Effector memory CD4-positive, alpha-beta T cell (primary cell): ENCODE results near the gene MTR.

ENCODE experiments used
- DNase-seq, 3 donors: peaks; one replicate each; pipeline ENCODE4 v3.0.0-alpha.2; 2020
- H3K27ac ChIP-seq: 2 replicates; pipeline ENCODE4 v1.7.0; 2013; ENCODE audit warnings: mild to moderate bottlenecking, low read length, moderate library complexity; ENCODE audit not compliant: insufficient read depth, poor library complexity, severe bottlenecking
- H3K27me3 ChIP-seq: replicated peaks from 2 replicates; pipeline ENCODE4 v1.7.0; 2013; ENCODE audit warnings: mild to moderate bottlenecking, low read length; ENCODE audit not compliant: insufficient read depth, control insufficient read depth, poor library complexity, severe bottlenecking
- H3K36me3 ChIP-seq: 2 replicates; pipeline ENCODE4 v1.7.0; 2013; ENCODE audit warnings: mild to moderate bottlenecking, low read length, moderate library complexity; ENCODE audit not compliant: control insufficient read depth, insufficient read depth
- H3K4me1 ChIP-seq: 2 replicates; pipeline ENCODE4 v1.7.0; 2013; ENCODE audit warnings: low read length, mild to moderate bottlenecking; ENCODE audit not compliant: control insufficient read depth, insufficient read depth, poor library complexity, severe bottlenecking
- H3K4me3 ChIP-seq: 2 replicates; pipeline ENCODE4 v1.7.0; 2013; ENCODE audit warnings: low read length, low read depth, mild to moderate bottlenecking; ENCODE audit not compliant: insufficient read depth, poor library complexity, severe bottlenecking
- H3K9me3 ChIP-seq: 2 replicates; pipeline ENCODE4 v1.7.0; 2013; ENCODE audit warnings: mild to moderate bottlenecking, low read length, moderate library complexity; ENCODE audit not compliant: control insufficient read depth

The MTR gene

GRCh38 chr1:236757640-236758039, 37.5 kb upstream of the MTR start:
- Histone ChIP-seq H3K4me1 (no peaks in the 10 kb centered on the region), H3K4me3 (no peak overlapping the region), H3K27ac (no peak overlapping the region), H3K27me3 (no peaks in the 10 kb centered on the region), H3K9me3 (no peaks in the 10 kb centered on the region), H3K36me3 (no peaks in the 10 kb centered on the region)
- no peak for DNase-seq

- Histone ChIP-seq H3K9me3 (no peaks in the 10 kb centered on the region), H3K4me1 (no peaks in the 10 kb centered on the region), H3K27ac (no peak overlapping the region), H3K4me3 (no peak overlapping the region), H3K27me3 (peaks cover 4% of the 10 kb centered on the region), H3K36me3 (no peaks in the 10 kb centered on the region)
- DNase-seq, result no peak
Measured at GRCh38 chr1:236759252-236759859, 35.7 kb upstream of the MTR start.

DNA sequence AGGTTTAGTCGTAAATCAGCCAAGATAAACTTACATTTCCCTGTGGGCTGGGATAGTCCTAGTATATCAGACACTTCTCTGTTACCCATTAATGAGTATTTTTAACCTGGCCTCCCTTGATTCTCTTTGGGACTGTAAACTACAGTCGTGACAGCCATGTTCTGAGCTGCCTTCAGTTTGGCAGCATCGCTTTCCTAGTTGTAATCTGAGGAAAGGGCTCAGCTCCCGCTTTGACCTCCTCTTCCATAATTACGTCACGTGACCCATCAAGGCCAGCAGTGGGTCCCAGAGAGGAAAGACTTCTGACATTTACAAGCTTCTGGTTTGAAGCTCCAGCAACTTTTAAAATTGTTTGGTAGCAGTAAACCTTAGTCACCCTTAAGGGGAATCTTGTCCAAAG, 34.6 kb upstream of the MTR start:
- no peak overlapping the region for H3K4me3 ChIP-seq
- H3K9me3 ChIP-seq, result no peaks in the 10 kb centered on the region
- peaks cover 4% of the 10 kb centered on the region for H3K27me3 ChIP-seq
- no peak for DNase-seq
- H3K27ac ChIP-seq, result no peak overlapping the region
- no peaks in the 10 kb centered on the region for H3K4me1 ChIP-seq
- H3K36me3 ChIP-seq, result no peaks in the 10 kb centered on the region

DNA sequence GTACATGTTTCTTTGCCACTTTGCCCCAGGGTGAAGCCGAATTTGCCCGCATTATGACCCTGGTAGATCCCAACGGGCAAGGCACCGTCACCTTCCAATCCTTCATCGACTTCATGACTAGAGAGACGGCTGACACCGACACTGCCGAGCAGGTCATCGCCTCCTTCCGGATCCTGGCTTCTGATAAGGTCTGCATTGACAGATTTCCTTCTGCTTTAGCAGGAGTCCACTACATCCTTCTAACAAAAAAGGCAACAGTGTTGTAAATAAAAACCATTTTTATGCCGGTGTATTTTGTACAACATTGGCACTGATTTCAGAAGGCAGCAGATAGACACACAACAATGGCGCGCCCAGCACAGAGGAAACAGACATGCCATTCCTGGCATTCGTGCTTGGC, 34.1 kb upstream of the MTR start:
- Histone ChIP-seq H3K27ac (no peak overlapping the region), H3K9me3 (no peaks in the 10 kb centered on the region), H3K4me1 (no peaks in the 10 kb centered on the region), H3K27me3 (peaks cover 4% of the 10 kb centered on the region), H3K36me3 (no peaks in the 10 kb centered on the region), H3K4me3 (no peak overlapping the region)
- no peak for DNase-seq

GRCh38 chr1:236761397-236762132, 33.5 kb upstream of the MTR start:
- H3K4me3 ChIP-seq, result no peak overlapping the region
- no peaks in the 10 kb centered on the region for H3K36me3 ChIP-seq
- DNase-seq, result no peak
- H3K27ac ChIP-seq, result no peak overlapping the region
- no peaks in the 10 kb centered on the region for H3K4me1 ChIP-seq
- no peaks in the 10 kb centered on the region for H3K9me3 ChIP-seq
- peaks cover 4% of the 10 kb centered on the region for H3K27me3 ChIP-seq

DNA sequence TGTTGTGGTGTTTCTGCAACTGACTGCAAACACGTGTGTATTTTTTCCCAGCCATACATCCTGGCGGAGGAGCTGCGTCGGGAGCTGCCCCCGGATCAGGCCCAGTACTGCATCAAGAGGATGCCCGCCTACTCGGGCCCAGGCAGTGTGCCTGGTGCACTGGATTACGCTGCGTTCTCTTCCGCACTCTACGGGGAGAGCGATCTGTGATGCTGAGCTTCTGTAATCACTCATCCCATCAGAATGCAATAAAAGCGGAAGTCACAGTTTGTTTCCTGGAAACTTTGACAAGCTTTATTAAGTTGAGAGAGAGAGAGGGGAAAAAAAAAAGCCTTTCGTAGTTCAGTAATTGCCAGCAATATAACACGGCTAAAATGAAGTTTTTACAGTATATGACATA, 32.7 kb upstream of the MTR start:
- Histone ChIP-seq H3K27ac (no peak overlapping the region), H3K36me3 (no peaks in the 10 kb centered on the region), H3K4me1 (no peaks in the 10 kb centered on the region), H3K9me3 (no peaks in the 10 kb centered on the region), H3K27me3 (peaks cover 4% of the 10 kb centered on the region), H3K4me3 (no peak overlapping the region)
- DNase-seq, result no peak

GRCh38 chr1:236765831-236766230, 29.3 kb upstream of the MTR start:
- Histone ChIP-seq H3K9me3 (no peaks in the 10 kb centered on the region), H3K27me3 (peaks cover 4% of the 10 kb centered on the region), H3K27ac (no peak overlapping the region), H3K36me3 (no peaks in the 10 kb centered on the region), H3K4me1 (no peaks in the 10 kb centered on the region), H3K4me3 (no peak overlapping the region)
- no peak for DNase-seq

GRCh38 chr1:236766506-236766905, 28.6 kb upstream of the MTR start:
- H3K27me3 ChIP-seq, result peaks cover 4% of the 10 kb centered on the region
- no peak overlapping the region for H3K4me3 ChIP-seq
- no peak for DNase-seq

DNA sequence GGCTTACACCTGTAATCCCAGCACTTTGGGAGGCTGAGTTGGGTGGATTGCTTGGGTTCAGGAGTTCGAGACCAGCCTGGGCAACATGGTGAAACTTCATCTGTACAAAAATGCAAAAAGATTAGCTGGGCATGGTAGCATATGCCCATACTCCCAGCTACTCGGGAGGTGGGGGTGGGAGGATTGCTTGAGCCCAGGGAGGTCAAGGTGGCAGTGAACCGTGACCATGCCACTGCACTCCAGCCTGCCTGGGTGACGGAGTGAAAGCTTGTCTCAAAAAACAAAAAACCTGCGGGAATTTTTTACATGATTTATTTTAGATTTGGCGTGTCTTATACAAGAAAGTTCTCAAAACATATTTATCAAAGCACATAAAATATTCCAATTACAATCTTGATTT, 27.8 kb upstream of the MTR start:
- Histone ChIP-seq H3K9me3 (no peaks in the 10 kb centered on the region), H3K36me3 (no peaks in the 10 kb centered on the region), H3K4me1 (no peaks in the 10 kb centered on the region), H3K27me3 (peaks cover 4% of the 10 kb centered on the region), H3K4me3 (no peak overlapping the region), H3K27ac (no peak overlapping the region)
- no peak for DNase-seq

More at GRCh38 chr1:236766506-236766905, 28.6 kb upstream of the MTR start:
- H3K4me1 ChIP-seq, result no peaks in the 10 kb centered on the region
- no peak overlapping the region for H3K27ac ChIP-seq
- H3K9me3 ChIP-seq, result no peaks in the 10 kb centered on the region
- H3K36me3 ChIP-seq, result no peaks in the 10 kb centered on the region

DNA sequence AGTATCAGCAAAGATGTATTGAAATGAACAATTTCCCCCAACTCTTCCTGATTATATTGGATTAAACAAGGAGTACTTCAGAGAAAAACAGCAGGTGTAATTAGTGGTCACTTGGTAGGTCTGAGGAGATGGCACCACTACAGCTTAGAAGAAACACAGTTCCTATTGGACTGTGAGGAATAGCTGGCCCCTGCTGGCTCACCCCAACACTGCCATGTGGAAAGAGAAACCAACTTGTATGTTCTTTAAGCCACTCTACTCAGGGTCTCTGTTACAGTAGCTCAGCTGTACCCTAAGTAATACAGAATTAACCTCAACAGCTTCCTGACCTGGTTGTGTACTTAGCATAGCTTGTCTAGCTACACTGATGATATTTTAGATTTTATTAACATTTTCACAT, 26.5 kb upstream of the MTR start:
- Histone ChIP-seq H3K4me3 (no peak overlapping the region), H3K27me3 (peaks cover 4% of the 10 kb centered on the region), H3K4me1 (no peaks in the 10 kb centered on the region), H3K36me3 (no peaks in the 10 kb centered on the region), H3K27ac (no peak overlapping the region), H3K9me3 (no peaks in the 10 kb centered on the region)
- no peak for DNase-seq
